ENCODE results near the gene FTSJ3. TPM values are rescaled to one million over a fixed set of nuclear protein-coding genes. Genes with fewer than 3 reads are reported as not detected.
"Not testable (repeated sequence)": the region's sequence is repeated elsewhere in the genome, so short reads cannot be mapped to it uniquely, and the experiment has no call there.

FTSJ3 gene
- total RNA-seq, 1 donor from 2014 or later = 42.9 TPM

DNA sequence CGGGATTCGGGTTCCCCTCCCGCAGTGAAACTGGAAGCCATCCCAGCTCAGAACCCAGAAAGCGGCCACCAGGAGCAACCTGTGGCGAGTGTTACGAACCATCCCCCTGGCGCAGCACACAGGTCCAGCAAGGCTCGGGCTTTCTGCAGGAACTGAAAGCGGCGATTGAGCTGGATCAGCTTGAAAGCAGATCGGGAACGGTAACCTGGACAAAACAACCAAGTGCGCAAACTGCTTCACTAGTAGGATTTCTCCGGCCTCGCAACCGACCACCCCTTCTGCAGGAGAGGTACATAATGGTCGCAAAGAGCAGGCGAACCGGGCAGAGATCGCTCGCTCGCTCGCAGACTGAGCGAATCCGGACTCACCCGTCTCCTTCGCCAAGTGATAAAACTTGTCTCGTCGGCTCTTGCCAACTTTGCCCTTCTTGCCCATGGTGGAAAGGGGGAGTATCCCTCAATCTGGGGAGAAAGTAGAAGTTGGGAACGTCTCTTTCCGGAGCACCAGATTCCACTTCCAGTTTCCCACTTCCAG, 928 bp downstream of the FTSJ3 start:
- no peak for DNase-seq

DNA sequence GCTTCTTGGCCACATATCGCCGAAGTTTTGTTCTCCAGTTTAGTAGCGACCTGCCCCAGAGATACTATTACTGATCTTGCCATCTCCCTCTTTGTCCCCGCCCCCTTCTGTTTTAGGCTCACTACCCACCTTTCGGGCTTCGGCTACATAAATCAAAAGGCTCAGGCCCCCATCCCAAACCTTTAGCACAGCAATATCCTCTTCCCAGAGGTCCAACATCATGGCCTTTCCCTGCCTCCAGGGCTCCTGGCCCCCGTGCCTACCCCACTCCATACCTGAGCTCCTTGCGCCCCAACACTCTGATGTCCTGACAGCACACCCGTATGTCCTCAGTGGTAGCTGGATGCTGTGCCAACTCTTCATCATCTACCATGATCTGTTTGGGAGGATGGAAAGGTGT, 3.1 kb downstream of the FTSJ3 start:
- no peak for DNase-seq

DNA sequence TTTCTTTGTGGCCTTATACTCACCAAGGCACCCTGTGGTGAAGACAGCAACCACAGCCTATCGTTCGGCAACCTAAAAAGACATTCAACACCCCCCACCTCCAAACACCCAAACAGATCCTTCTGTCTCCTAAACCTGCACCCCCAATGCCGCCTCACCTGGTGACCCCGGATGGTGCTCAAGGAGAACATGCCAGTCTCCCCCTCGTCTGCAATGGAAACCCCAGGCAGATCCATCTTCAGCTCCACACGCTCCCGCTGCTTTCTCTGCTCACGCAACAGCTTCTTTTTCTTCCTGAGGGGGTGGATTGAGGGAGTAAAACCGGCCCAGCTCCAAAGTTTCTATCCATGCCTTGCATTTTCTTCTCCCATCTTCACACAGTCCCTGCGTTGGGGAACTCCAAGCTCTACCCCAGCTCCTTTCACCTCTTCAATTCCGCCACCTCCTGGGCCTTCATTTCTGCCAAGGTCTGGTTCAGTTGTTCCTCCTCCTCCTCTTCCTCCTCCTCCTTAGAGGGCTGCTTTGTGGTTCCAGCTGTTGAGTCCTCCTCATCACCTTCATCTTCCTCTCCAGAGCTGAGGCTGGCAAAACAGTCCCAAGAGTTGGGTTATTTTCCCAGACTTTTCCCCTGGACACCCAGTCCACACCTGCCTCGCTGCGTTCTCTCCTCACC, 3.7 kb downstream of the FTSJ3 start:
- DNase-seq = no peak

- DNase-seq = no peak
Observed at GRCh38 chr17:63822537-63822936, 4.9 kb downstream of the FTSJ3 start.

GRCh38 chr17:63821804-63822203, 5.7 kb downstream of the FTSJ3 start:
- no peak for DNase-seq

GRCh38 chr17:63820963-63821561, 6.4 kb downstream of the FTSJ3 start:
- DNase-seq = no peak

DNA sequence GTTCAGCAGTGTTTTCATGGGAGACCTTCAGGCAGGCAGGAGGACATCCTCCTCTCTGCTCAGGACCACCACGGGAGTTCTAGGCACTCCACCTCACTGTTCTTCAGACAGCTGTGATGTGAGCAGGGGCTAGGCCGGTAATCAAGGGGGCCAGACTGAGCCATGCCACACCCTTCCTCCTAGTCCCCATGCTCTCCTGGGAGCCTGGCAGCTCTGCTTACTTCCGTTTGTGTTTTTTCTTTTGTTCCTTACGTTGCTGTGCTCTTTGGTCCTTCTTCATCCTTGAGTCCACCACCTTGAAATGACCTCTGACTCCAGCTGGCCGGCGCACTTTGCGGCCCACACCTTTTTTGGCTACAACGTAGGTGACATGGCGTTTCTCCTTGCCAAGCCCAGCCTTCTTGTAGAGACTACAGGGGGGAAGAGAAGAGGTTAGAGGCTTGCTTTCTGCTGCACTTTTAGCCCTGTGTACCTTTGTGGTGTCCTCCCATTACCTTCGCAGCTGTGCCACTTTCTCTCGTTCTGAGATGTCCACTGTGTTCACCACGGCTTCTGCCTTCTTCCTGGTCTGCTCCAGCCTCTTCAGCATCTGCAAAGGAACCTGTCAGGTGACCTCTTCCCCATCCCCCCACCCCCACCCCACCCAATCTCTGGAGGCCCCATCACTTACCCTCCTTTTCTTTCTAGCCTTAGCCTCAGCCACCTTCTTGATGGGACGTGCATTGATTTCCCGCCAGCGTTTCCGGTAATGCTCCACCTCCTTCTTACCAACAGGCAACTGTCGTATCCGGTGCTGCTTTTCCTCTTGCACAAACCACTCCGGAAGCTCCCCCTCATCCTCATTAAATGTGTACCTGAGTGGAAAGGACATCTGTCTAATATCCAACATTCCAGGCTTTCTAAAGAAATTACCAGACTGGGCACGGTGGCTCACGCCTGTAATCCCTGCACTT, 7.6 kb downstream of the FTSJ3 start:
- DNase-seq = no peak

- DNase-seq = no peak
Observed at GRCh38 chr17:63819131-63819530, 8.3 kb downstream of the FTSJ3 start.

DNA sequence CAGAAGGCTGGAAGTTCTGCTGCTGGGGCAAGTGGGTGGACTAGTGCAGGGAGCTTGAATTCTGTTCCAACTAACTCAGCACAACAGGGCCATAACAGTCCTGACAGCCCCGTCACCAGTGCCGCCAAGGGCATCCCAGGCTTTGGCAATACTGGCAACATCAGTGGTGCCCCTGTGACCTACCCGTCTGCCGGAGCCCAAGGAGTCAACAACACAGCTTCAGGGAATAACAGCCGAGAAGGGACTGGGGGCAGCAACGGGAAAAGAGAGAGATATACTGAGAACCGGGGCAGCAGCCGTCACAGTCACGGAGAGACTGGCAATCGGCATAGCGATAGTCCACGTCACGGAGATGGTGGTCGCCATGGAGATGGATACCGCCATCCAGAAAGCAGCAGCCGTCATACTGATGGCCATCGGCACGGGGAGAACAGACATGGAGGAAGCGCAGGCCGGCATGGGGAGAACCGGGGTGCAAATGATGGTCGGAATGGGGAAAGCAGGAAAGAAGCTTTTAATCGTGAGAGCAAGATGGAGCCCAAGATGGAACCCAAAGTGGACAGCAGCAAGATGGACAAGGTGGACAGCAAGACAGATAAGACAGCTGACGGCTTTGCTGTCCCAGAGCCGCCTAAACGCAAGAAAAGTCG, 9.6 kb downstream of the FTSJ3 start:
- DNase-seq = no peak

DNA sequence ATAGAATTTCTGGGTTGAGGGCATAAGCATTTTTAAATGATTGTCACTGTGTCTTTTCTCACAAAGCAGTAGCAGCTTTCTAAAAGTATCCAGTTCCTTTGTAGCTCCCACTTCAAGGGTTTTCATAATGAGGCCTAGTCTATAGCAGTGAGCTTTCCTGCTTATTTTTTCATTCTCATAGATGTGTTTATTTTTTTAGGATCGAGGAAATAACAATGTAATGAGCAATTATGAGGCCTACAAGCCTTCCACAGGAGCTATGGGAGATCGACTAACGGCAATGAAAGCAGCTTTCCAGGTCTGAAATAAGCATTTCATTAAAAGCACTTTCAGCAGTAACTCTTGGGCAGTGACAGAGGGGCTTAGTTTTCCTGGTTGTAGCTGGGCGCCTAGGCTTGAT, 10.8 kb downstream of the FTSJ3 start:
- DNase-seq = no peak

DNA sequence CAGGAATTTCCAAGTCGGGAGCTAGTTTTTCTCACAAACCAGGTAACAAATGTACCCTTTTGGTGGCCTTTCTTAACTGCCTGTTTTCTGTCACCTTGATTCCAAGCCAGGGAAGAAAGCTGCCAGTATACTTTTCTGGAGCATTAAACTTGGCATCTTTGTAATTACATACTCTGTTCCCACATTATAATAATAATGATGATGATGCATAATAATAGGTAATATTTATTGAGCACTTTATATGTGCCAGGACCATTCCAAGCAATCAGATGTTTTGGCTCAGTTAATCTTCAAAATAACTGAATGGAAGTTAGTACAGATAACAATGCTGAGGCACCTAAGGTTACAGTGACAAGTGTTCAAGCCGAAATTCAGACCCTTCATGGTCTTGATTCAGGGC, 11.3 kb downstream of the FTSJ3 start:
- DNase-seq = no peak

GRCh38 chr17:63809970-63810369, 17.5 kb downstream of the FTSJ3 start:
- DNase-seq = no peak

GRCh38 chr17:63805591-63805990, 21.9 kb downstream of the FTSJ3 start:
- no peak for DNase-seq

GRCh38 chr17:63804328-63804727, 23.1 kb downstream of the FTSJ3 start:
- DNase-seq = no peak

DNA sequence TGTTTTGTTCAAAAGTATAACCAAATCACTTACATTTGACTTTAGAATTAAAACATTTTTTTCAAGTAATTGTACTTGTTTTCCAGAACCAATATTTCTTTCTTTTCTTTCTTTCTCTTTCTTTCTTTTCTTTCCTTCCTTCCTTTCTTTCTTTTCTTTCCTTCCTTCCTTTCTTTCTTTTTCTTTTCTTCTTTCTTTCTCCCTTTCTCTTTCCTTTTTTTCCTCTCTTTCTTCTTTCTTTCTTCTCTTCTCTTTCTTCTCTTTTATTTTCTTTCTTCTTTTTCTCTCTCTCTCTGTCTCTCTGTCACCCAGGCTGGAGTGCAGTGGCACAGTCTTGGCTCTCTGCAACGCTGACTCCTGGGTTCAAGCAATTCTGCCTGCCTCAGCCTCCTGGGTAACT, 26.7 kb downstream of the FTSJ3 start:
- DNase-seq = no peak

- DNase-seq = no peak
Observed at GRCh38 chr17:63798572-63799106, 28.8 kb downstream of the FTSJ3 start.

GRCh38 chr17:63796375-63796774, 31.1 kb downstream of the FTSJ3 start:
- DNase-seq = not testable (repeated sequence)

- no peak for DNase-seq
Observed at GRCh38 chr17:63792055-63792729, 35.3 kb downstream of the FTSJ3 start.

DNA sequence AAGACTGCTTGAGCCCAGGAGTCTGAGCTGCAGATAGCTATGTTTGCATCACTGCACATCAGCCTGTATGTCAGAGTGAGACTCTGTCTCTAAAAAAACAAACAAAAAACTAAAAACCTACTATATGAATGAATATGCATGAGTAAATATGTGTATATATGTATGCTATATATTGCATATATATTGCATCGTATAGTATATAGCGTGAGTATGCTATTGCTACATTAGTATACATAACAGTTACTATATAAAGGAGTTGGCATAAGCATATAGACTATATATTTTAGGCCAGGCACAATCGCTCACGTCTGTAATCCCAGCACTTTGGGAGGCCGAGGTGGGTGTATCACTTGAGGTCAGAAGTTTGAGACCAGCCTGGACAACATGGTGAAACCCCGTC, 37.4 kb downstream of the FTSJ3 start:
- no peak for DNase-seq

DNA sequence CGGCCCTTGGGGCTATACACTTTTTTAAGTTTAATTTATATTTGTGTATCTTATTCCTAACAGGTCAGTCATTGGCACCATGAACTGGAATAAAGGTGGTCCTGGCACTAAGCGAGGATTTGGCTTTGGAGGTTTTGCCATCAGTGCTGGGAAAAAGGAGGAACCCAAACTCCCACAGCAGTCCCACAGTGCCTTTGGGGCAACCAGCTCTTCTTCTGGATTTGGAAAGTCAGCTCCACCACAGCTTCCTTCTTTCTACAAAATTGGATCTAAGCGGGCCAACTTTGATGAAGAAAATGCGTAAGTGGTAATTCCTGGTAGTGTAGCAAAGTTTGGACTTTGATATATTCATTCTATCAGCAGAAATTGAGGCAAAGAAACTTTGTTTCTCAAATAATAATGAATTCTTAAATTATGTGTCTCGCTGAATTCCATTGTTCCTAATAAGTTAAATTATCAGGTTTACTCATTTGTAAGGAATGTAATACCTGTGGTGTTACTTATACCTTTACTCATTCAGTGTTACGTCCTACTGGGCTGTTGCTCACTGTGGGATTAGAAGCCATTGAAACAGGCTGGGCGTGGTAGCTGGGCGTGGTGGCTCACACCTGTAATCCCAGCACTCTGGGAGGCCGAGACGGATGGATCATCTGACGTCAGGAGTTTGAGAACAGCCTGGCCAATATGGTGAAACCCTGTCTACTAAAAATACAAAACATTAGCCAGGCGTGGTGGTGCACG, 40.3 kb downstream of the FTSJ3 start:
- DNase-seq = no peak

GRCh38 chr17:63786117-63786516, 41.3 kb downstream of the FTSJ3 start:
- no peak for DNase-seq
